Choroid plexus epithelial cell (primary cell): ENCODE results near the gene HES5.

Experiments
- DNase-seq: peaks from one replicate; pipeline ENCODE4 v3.0.0-alpha.2; 2010; ENCODE audit warnings: low read depth
- H3K4me3 ChIP-seq: 2 replicates; pipeline ENCODE4 v1.5.1; 2011; ENCODE audit warnings: low read depth, mild to moderate bottlenecking, control low read depth, low read length, moderate library complexity
- TF ChIP-seq, protein P1 (sequence below): conservative IDR thresholded peaks from 2 replicates; pipeline ENCODE4 v1.5.1; 2011; ENCODE audit warnings: low read depth, mild to moderate bottlenecking, control low read depth, inconsistent platforms, low read length, moderate library complexity

The HES5 gene

GRCh38 chr1:2501820-2502119 is 28.3 kb downstream of the HES5 start:
- DNase-seq, result no peak
- TF ChIP-seq, protein P1, sequence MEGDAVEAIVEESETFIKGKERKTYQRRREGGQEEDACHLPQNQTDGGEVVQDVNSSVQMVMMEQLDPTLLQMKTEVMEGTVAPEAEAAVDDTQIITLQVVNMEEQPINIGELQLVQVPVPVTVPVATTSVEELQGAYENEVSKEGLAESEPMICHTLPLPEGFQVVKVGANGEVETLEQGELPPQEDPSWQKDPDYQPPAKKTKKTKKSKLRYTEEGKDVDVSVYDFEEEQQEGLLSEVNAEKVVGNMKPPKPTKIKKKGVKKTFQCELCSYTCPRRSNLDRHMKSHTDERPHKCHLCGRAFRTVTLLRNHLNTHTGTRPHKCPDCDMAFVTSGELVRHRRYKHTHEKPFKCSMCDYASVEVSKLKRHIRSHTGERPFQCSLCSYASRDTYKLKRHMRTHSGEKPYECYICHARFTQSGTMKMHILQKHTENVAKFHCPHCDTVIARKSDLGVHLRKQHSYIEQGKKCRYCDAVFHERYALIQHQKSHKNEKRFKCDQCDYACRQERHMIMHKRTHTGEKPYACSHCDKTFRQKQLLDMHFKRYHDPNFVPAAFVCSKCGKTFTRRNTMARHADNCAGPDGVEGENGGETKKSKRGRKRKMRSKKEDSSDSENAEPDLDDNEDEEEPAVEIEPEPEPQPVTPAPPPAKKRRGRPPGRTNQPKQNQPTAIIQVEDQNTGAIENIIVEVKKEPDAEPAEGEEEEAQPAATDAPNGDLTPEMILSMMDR, result no peak
- no peak overlapping the region for H3K4me3 ChIP-seq

DNA sequence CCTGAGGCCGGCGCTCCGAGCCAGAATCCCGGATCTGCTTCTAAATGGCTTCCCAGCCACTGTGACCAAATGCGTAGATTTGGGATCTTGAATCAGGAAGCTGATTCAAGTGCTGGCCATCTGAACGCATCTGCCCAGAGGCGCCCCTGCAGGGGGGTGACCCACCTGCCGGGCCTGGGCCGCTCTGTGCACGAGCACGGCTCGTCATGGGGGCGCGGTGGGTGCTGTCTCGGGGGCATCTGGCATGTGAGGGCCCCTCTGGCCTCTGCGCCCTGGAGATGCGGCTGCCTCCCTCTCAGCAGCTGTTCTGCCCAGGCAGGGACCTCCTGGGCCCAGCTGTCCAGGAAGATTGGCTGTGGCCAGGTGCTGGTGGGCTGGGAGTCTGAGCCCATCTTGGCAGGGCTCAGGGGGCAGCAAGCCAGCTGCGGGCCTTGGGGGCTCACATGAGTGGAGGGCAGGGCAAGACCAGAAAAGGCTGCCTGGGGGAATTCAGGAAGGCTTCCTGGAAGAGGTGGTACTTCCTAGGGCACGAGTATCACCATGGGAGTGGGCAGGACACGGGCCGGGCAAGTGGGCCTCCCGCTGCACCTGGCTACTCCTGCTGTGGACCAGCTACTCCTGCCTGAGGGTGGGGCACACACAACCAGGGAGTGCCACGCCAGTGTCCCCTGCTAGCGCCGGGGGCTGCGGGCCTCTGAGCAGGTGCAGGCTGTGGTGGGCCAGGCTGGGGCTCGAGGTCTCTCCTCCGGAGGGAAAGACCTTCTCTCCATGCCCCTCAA is 28.8 kb downstream of the HES5 start:
- no peak overlapping the region for H3K4me3 ChIP-seq
- no peak for DNase-seq
- TF ChIP-seq, protein P1, result no peak

GRCh38 chr1:2499986-2500596 is 30.0 kb downstream of the HES5 start:
- no peak overlapping the region for H3K4me3 ChIP-seq
- DNase-seq, result no peak
- TF ChIP-seq, protein P1, result no peak

DNA sequence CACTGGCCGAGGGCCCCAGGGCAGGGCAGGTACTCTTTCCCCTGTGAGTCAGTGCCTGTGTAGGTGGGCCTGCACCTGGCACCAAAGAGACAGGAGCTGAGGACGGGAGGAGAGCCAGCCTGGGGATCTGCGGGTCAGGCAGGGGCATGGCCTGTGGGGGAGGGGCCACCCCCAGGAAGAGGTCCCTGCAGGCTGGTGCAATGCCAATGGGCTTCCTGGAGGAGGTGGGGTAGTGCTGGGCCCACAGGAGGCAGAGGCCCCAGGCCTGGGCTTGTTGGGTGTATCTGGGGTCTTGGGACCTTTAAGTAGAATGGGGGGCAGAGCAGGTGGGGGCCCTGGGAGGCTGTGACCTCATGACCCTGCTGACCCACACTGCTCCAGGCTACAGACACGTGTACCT is 30.8 kb downstream of the HES5 start:
- no peak overlapping the region for H3K4me3 ChIP-seq
- no peak for DNase-seq
- TF ChIP-seq, protein P1, result no peak

- TF ChIP-seq, protein P1, result no peak
- no peak for DNase-seq
- no peak overlapping the region for H3K4me3 ChIP-seq
These were observed 31.4 kb downstream of the HES5 start for GRCh38 chr1:2498648-2499047.

- TF ChIP-seq, protein P1, result no peak
- DNase-seq, result no peak
- H3K4me3 ChIP-seq, result no peak overlapping the region
These were observed 32.2 kb downstream of the HES5 start for GRCh38 chr1:2497891-2498290.

- TF ChIP-seq, protein P1, result no peak
- H3K4me3 ChIP-seq, result no peak overlapping the region
These were observed 33.3 kb downstream of the HES5 start for GRCh38 chr1:2496746-2497145.

More at GRCh38 chr1:2496746-2497145, 33.3 kb downstream of the HES5 start:
- DNase-seq, result no peak
